Skeletal muscle satellite cell (primary cell): Measurements from ENCODE around the gene ZDHHC14.
"Not testable (repeated sequence)": the region's sequence is repeated elsewhere in the genome, so short reads cannot be mapped to it uniquely, and the experiment has no call there.

ENCODE experiments used
- H3K27me3 ChIP-seq: 2 replicates; pipeline ENCODE4 v1.7.0; 2013; ENCODE audit warnings: low read length; ENCODE audit not compliant: control insufficient read depth, insufficient read depth
- H3K36me3 ChIP-seq: 2 replicates; pipeline ENCODE4 v1.7.0; 2013; ENCODE audit warnings: mild to moderate bottlenecking, control low read depth, low read length; ENCODE audit not compliant: insufficient read depth
- H3K4me1 ChIP-seq: 2 replicates; pipeline ENCODE4 v1.7.0; 2013; ENCODE audit warnings: low read length; ENCODE audit not compliant: control insufficient read depth, insufficient read depth
- H3K4me2 ChIP-seq: 2 replicates; pipeline ENCODE4 v1.7.0; 2013; ENCODE audit warnings: mild to moderate bottlenecking, low read length
- H3K4me3 ChIP-seq: 2 replicates; pipeline ENCODE4 v1.7.0; 2013; ENCODE audit warnings: low read length
- H3K9ac ChIP-seq: 2 replicates; pipeline ENCODE4 v1.7.0; 2013; ENCODE audit warnings: mild to moderate bottlenecking, low read depth, low read length, moderate library complexity
- H3K9me3 ChIP-seq: replicated peaks from 2 replicates; pipeline ENCODE4 v1.7.0; 2013; ENCODE audit warnings: mild to moderate bottlenecking, control low read depth, low read length

The ZDHHC14 gene

DNA sequence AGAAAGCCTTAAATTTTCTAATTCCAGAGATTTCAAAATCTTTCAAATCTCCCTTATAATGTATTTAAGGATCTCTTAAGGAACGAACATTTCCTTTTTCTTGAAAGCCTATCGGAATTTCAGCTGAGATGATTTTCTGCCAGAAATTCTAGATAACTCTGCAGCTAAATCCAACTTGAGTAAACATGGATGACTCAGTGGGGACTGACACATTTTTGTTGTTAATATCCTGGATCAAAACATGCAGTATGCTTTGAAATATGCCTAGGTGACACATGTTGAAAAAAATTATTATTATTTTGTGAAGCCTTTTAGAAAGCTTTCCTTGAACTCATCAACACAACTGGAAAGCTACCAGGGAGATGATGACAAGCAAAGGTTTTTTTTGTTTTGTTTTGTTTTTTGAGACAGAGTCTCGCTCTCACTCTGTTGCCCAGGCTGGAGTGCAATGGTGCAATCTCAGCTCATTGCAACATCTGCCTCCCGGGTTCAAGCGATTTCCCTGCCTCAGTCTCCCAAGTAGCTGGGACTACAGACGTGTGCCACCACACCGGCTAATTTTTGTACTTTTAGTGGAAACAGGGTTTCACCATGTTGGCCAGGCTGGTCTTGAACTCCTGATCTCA, 302.0 kb downstream of the ZDHHC14 start:
- no peak overlapping the region for H3K9ac ChIP-seq
- no peaks in the 10 kb centered on the region for H3K36me3 ChIP-seq
- H3K4me3 ChIP-seq = no peak overlapping the region
- peaks cover 9% of the 10 kb centered on the region for H3K4me1 ChIP-seq
- H3K4me2 ChIP-seq = peak overlapping the region; percentile 21
- H3K9me3 ChIP-seq = no peaks in the 10 kb centered on the region
- peaks cover 37% of the 10 kb centered on the region for H3K27me3 ChIP-seq

DNA sequence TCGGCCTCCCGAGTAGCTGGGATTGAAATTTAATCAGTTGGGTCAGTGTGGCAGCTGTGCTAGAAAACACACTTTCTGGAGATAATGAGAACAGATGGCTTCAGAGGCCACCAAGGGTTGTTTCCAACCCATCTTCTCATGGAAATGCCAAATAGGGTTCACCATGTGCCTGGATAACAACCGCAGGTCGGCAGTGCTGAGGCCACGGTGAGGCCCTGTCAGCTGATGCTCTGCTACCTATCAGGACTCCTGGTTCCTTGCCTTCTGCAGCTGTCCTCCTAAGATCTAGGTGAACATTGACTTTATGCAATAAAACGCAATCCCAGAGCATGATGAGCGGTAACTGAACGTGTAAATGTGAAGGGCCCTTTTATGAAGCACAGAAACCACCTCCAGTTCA, 302.7 kb downstream of the ZDHHC14 start:
- Histone ChIP-seq H3K27me3 (peaks cover 32% of the 10 kb centered on the region), H3K4me3 (no peak overlapping the region)

DNA sequence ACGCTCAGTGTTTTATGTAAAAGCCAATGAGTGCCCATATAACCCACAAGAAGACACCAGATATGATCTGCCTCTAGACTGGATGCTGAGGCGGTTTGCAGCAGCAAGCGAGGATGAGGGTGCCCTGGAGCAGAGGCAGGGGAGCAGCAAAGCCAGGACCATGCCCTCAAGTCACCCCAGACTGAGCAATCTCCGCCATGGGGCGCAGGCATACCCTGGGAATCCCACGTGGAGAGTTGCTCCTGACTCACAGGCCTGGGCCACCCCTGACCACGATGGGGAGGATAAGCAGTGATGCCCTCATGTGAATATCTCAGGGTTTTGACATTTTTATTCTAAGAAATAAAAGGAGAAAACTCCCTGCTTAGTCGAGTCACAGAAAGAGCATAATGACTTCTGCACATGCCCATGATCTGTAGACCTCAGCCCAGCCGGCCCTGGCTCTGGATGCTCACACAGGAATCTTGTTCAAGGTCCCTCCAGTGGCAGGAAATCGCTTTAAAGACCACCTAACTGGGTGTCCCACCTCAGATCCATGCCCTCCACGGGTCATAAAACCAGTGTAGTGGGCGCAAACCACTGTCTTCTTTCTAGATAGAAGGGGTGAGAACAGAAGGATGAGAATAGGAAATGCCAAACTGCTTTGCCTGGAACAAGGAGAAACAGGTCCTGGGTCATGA, 303.8 kb downstream of the ZDHHC14 start:
- peaks cover 17% of the 10 kb centered on the region for H3K4me1 ChIP-seq
- no peak overlapping the region for H3K4me3 ChIP-seq
- no peak overlapping the region for H3K4me2 ChIP-seq
- H3K9me3 ChIP-seq = no peaks in the 10 kb centered on the region
- H3K36me3 ChIP-seq = no peaks in the 10 kb centered on the region
- H3K27me3 ChIP-seq = peaks cover 33% of the 10 kb centered on the region
- H3K9ac ChIP-seq = no peak overlapping the region

More for the DNA sequence above, 302.7 kb downstream of the ZDHHC14 start:
- Histone ChIP-seq H3K36me3 (no peaks in the 10 kb centered on the region), H3K4me2 (no peak overlapping the region), H3K9ac (no peak overlapping the region), H3K9me3 (no peaks in the 10 kb centered on the region), H3K4me1 (peaks cover 12% of the 10 kb centered on the region)

DNA sequence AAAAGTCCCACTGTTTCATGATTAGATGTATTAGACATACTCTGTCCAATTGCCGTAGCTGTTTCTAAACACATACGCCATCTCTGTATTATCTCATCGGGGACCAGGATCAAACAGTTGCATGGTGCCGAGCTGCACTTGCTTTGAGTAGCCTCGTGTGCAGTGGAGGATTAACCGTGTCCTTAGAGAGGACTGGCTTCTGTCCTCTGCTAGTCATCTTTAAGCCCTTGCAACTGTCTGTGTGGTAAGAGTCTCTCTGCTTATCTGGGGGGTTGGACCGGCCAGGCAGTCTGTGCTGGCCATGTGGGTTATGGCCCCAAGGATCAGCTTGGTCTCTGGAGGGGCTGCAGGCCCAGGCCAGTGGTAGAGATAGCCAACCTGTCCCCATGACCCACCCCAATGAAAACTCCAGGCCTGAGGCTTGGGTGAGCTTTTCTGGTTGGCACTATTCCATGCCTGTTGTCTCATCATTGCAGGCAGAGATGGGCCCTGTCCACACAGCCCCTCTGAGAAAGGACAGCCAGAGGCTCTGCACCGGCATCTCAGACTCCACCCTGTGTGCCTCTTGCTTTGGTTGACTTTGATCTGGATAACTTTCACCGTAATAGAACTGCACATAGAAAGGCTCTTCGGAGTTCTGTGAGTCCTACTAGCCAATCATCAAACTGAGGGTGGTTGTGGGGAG, 304.7 kb downstream of the ZDHHC14 start:
- Histone ChIP-seq H3K9ac (no peak overlapping the region), H3K4me1 (peaks cover 17% of the 10 kb centered on the region), H3K9me3 (no peaks in the 10 kb centered on the region), H3K36me3 (no peaks in the 10 kb centered on the region), H3K27me3 (peaks cover 31% of the 10 kb centered on the region), H3K4me3 (no peak overlapping the region), H3K4me2 (no peak overlapping the region)

DNA sequence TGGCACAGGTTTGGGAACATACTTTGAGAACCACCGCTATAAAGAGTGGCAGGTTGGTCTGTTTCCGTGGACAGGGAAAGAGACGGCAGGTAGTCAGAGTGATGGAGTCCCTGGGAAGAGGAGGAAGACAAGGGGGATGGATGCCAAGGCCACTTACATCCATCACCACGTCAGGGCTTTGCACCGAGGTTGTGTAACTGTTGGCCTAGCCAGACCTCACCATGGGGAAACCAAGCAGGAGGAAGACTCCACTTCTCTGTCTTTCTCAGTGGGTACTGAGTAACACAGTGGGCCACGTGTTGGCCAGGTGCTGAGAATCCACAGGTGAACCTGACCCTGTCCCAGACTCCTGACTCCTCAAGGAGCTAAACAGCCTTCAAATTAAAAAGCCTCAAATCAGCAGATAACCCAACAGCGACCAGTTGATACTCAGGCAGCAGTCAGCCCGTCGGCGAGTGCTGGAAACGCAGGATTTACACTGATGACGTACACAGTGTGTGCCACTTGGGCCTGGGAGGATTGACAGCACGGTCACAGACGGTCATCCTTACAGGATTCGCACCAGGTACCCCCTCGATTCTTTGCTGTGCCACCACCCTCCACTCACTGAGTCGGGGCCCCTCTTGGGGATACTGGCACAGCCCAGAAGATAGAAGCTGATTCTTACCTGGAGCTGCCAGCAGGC, 307.4 kb downstream of the ZDHHC14 start:
- peak overlapping the region; percentile 60 for H3K4me2 ChIP-seq
- H3K9me3 ChIP-seq = no peaks in the 10 kb centered on the region
- H3K4me3 ChIP-seq = no peak overlapping the region
- H3K9ac ChIP-seq = peak overlapping the region; percentile 32
- H3K27me3 ChIP-seq = peaks cover 40% of the 10 kb centered on the region
- H3K36me3 ChIP-seq = no peaks in the 10 kb centered on the region
- peaks cover 8% of the 10 kb centered on the region for H3K4me1 ChIP-seq

DNA sequence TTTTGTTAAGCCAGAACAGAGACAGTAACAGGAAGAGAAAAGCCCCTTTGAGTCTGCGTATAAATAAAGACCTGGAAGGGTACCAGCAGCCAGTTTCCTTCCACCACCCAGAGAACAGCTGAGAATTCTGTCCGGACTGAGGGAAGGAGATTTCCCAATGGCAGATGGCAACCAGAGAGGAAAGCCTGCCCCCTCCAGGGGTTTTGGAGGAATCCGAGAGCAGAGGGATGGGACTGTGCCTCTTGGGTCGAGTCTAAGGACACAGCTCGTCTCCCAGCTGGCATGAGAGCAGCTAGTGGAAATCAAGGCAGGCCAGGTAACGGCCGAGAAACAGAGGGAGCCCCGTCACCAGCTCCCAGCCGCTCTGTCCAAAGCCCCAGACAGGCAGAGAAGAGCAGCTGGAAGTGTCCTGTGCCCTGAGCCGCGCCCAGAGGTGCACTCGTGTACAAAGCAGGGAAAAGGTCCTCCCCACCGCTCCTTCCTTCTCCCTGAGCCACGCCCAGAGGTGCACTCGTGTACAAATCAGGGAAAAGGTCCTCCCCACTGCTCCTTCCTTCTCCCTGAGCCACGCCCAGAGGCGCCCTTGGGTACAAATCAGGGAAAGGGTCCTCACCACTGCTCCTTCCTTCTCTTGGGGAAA, 308.1 kb downstream of the ZDHHC14 start:
- Histone ChIP-seq H3K9me3 (no peaks in the 10 kb centered on the region), H3K4me1 (peaks cover 11% of the 10 kb centered on the region), H3K9ac (peak overlapping the region; percentile 32), H3K27me3 (peaks cover 45% of the 10 kb centered on the region), H3K4me2 (peak overlapping the region; percentile 60), H3K4me3 (peak overlapping the region; percentile 7), H3K36me3 (no peaks in the 10 kb centered on the region)

DNA sequence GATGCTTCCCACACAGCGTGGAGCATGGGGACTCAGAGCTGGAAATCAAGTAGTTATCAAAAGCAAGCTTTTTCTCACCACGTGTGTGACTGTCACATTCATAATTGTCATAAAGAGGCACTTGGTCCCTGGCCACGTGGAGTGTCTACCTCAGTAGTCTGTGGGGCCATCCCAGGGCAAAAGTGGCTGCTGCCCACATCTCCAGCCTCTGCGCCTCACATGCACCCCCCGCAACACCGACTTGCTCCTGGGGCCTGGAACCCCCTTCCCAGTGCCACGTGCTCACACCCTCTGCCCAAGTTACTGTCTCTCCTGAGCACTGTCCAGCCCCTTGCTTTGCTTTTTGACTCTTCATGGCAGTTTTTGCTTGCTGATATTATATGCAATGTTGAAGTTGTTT, 308.9 kb downstream of the ZDHHC14 start:
- Histone ChIP-seq H3K36me3 (no peaks in the 10 kb centered on the region), H3K4me1 (peaks cover 12% of the 10 kb centered on the region), H3K9me3 (no peaks in the 10 kb centered on the region), H3K27me3 (peaks cover 50% of the 10 kb centered on the region), H3K4me3 (no peak overlapping the region), H3K4me2 (no peak overlapping the region), H3K9ac (no peak overlapping the region)

DNA sequence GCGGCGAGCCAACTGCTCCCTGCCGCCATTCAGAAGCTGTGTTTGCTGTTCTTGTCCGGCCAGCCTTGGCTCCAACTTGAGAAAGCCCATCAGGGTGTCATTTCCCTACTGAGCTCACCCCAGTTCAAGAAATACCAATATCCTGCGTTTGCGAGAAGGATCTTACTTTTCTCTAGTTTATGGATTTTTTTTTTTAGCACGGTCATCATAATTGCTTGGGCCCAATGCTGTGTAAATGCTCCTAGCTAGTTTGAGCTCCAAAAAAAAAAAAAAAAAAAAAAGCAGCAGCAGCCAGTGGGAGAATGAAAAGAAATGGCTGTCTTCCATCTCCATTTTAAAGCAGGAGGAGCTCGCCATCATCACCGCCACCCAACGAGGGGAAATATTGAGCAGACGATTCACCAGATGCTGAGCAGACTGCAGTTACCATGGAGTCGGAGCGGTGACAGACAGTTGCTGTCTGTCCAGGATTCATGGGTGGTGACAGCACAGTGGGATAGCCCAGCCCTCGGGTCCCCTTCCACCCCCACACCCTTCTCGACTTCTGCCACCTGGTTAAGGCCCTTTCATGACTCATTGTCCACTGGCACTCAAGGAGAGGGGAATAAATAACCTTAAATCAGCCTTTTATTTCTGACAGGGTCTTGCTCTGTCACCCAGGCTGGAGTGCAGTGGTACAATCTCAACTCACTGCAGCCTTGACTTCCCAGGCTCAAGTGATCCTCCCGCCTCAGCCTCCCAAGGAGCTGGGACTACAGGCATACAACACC, 309.6 kb downstream of the ZDHHC14 start:
- Histone ChIP-seq H3K4me3 (no peak overlapping the region), H3K4me2 (no peak overlapping the region), H3K36me3 (no peaks in the 10 kb centered on the region), H3K9me3 (no peaks in the 10 kb centered on the region), H3K4me1 (peaks cover 12% of the 10 kb centered on the region), H3K27me3 (peaks cover 46% of the 10 kb centered on the region), H3K9ac (no peak overlapping the region)

DNA sequence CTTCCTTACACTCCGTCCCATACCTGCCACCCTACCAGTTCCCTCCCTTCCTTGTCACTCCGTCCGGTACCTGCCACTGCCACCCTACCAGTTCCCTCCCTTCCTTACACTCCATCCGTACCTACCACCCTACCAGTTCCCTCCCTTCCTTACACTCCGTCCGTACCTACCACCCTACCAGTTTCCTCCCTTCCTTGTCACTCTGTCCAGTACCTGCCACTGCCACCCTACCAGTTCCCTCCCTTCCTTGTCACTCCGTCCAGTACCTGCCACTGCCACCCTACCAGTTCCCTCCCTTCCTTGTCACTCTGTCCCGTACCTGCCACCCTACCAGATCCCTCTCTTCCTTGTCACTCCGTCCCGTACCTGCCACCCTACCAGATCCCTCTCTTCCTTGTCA, 310.6 kb downstream of the ZDHHC14 start:
- H3K4me3 ChIP-seq, H3K36me3 ChIP-seq, H3K9me3 ChIP-seq, H3K9ac ChIP-seq, H3K4me2 ChIP-seq: not testable (repeated sequence)
- Histone ChIP-seq H3K27me3 (peaks cover 43% of the 10 kb centered on the region), H3K4me1 (peaks cover 12% of the 10 kb centered on the region)

DNA sequence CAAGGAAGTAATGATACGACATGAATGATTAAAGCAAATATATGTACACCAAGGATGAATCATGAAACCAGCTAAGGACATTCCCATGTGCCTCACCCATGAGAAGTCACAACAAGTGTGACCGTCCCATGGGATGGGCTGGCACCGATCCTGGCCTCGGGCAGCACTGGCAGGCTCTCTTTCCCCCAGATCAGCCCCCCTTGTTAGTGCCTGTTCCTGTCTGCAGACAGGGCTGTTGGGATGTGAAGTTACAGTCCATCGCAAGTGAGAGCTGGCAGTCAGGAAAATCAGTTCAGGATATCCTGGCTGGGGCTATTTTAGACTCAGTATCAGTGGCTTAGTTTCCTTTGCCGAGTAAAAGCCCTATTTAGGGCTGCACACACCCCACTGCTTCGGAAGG, 312.9 kb downstream of the ZDHHC14 start:
- Histone ChIP-seq H3K36me3 (no peaks in the 10 kb centered on the region), H3K4me2 (peak overlapping the region; percentile 5), H3K4me1 (peaks cover 8% of the 10 kb centered on the region), H3K4me3 (no peak overlapping the region), H3K9me3 (no peaks in the 10 kb centered on the region), H3K9ac (no peak overlapping the region), H3K27me3 (peaks cover 41% of the 10 kb centered on the region)
